Neural cell (in vitro differentiated cells): ENCODE data around the gene TRAPPC1.

ENCODE experiments used
- EP300 ChIP-seq: fragments of 450-650 bp; conservative IDR thresholded peaks from 2 replicates; pipeline ENCODE4 v1.6.1; 2014; ENCODE audit warnings: antibody characterized with exemption, mild to moderate bottlenecking, moderate library complexity; ENCODE audit not compliant: poor library complexity, severe bottlenecking
- EZH2 ChIP-seq: fragments of 200-600, 300-800 bp; shearing (Covaris generic), sonication (generic); IDR thresholded peaks from 2 replicates; pipeline ENCODE4 v1.6.1; 2014; ENCODE audit warnings: antibody characterized with exemption, low read length, borderline replicate concordance, mild to moderate bottlenecking; ENCODE audit not compliant: insufficient read depth, poor library complexity, severe bottlenecking
- MXI1 ChIP-seq: fragments of 450-650 bp; conservative IDR thresholded peaks from 2 replicates; pipeline ENCODE4 v1.6.1; 2014; ENCODE audit warnings: antibody characterized with exemption, mild to moderate bottlenecking; ENCODE audit not compliant: poor library complexity, severe bottlenecking
- POLR2AphosphoS5 ChIP-seq: IDR thresholded peaks from 2 replicates; pipeline ENCODE4 v1.6.1; 2012
- RAD21 ChIP-seq: fragments of 450-650 bp; conservative IDR thresholded peaks from 2 replicates; pipeline ENCODE4 v1.6.1; 2014; ENCODE audit warnings: antibody characterized with exemption, mild to moderate bottlenecking, moderate library complexity
- TF ChIP-seq, protein P1 (sequence below): fragments of 450-650 bp; IDR thresholded peaks from 2 replicates; pipeline ENCODE4 v1.5.1; 2014; ENCODE audit warnings: antibody characterized with exemption, mild to moderate bottlenecking, moderate library complexity; ENCODE audit not compliant: poor library complexity, severe bottlenecking

- TF ChIP-seq EZH2 (no peak), RAD21 (no peak), EP300 (no peak), POLR2AphosphoS5 (no peak), MXI1 (no peak)
- TF ChIP-seq, protein P1, sequence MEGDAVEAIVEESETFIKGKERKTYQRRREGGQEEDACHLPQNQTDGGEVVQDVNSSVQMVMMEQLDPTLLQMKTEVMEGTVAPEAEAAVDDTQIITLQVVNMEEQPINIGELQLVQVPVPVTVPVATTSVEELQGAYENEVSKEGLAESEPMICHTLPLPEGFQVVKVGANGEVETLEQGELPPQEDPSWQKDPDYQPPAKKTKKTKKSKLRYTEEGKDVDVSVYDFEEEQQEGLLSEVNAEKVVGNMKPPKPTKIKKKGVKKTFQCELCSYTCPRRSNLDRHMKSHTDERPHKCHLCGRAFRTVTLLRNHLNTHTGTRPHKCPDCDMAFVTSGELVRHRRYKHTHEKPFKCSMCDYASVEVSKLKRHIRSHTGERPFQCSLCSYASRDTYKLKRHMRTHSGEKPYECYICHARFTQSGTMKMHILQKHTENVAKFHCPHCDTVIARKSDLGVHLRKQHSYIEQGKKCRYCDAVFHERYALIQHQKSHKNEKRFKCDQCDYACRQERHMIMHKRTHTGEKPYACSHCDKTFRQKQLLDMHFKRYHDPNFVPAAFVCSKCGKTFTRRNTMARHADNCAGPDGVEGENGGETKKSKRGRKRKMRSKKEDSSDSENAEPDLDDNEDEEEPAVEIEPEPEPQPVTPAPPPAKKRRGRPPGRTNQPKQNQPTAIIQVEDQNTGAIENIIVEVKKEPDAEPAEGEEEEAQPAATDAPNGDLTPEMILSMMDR: no peak
Measured at GRCh38 chr17:7922845-7923628, 8.7 kb downstream of the TRAPPC1 start.
